WTC11 (cell line): ENCODE data around the gene PPARD. TPM values are rescaled to one million over a fixed set of nuclear protein-coding genes. Genes with fewer than 3 reads are reported as not detected.
A peak's percentile ranks its signal among the peaks of the same experiment; 100 is the strongest.

ENCODE experiments used
- AFF4 ChIP-seq: sonication (generic); formaldehyde crosslinking; IDR thresholded peaks from 2 replicates; pipeline ENCODE4 v1.8.1; 2023; ENCODE audit warnings: mild to moderate bottlenecking, missing genetic modification reagents, borderline replicate concordance
- ATF6 ChIP-seq: sonication (generic); formaldehyde crosslinking; IDR thresholded peaks from 2 replicates; pipeline ENCODE4 v1.8.1; 2023; ENCODE audit warnings: mild to moderate bottlenecking, missing genetic modification reagents
- CREM ChIP-seq: sonication (generic); formaldehyde crosslinking; IDR thresholded peaks from 2 replicates; pipeline ENCODE4 v1.8.1; 2022; ENCODE audit warnings: mild to moderate bottlenecking, missing genetic modification reagents, moderate library complexity
- CTCF ChIP-seq: fragments of 200-600 bp; IDR thresholded peaks from 2 replicates; pipeline ENCODE4 v1.8.0; 2022; ENCODE audit warnings: antibody characterized with exemption
- ELF4 ChIP-seq: sonication (generic); formaldehyde crosslinking; IDR thresholded peaks from 2 replicates; pipeline ENCODE4 v1.8.1; 2022; ENCODE audit warnings: low read depth, mild to moderate bottlenecking, moderate library complexity, missing genetic modification reagents
- ETV6 ChIP-seq: sonication (generic); formaldehyde crosslinking; IDR thresholded peaks from 2 replicates; pipeline ENCODE4 v1.8.1; 2022; ENCODE audit warnings: mild to moderate bottlenecking, missing genetic modification reagents
- FOXP1 ChIP-seq: sonication (generic); formaldehyde crosslinking; IDR thresholded peaks from 2 replicates; pipeline ENCODE4 v1.8.0; 2022; ENCODE audit warnings: missing genetic modification reagents, mild to moderate bottlenecking, moderate library complexity, borderline replicate concordance
- MYBL2 ChIP-seq: sonication (generic); formaldehyde crosslinking; IDR thresholded peaks from 2 replicates; pipeline ENCODE4 v1.8.1; 2023; ENCODE audit warnings: mild to moderate bottlenecking, moderate library complexity, missing genetic modification reagents
- NFYB ChIP-seq: sonication (generic); formaldehyde crosslinking; conservative IDR thresholded peaks from 2 replicates; pipeline ENCODE4 v1.8.0; 2022; ENCODE audit warnings: low read depth, missing genetic modification reagents
- NR1H2 ChIP-seq: sonication (generic); formaldehyde crosslinking; IDR thresholded peaks from 2 replicates; pipeline ENCODE4 v1.9.0; 2021; ENCODE audit warnings: mild to moderate bottlenecking, moderate library complexity, missing genetic modification reagents
- PRRX2 ChIP-seq: fragments of 250-450 bp; sonication (Bioruptor Pico); IDR thresholded peaks from 2 replicates; pipeline ENCODE4 v1.8.0; 2021; ENCODE audit warnings: mild to moderate bottlenecking
- RELA ChIP-seq: sonication (generic); formaldehyde crosslinking; IDR thresholded peaks from 2 replicates; pipeline ENCODE4 v1.8.1; 2022; ENCODE audit warnings: missing genetic modification reagents, mild to moderate bottlenecking, borderline replicate concordance
- SMAD3 ChIP-seq: sonication (generic); formaldehyde crosslinking; IDR thresholded peaks from 2 replicates; pipeline ENCODE4 v1.8.0; 2022; ENCODE audit warnings: missing genetic modification reagents, mild to moderate bottlenecking, borderline replicate concordance
- SP1 ChIP-seq: sonication (generic); formaldehyde crosslinking; conservative IDR thresholded peaks from 2 replicates; pipeline ENCODE4 v1.8.1; 2022; ENCODE audit warnings: missing genetic modification reagents
- TEAD1 ChIP-seq: sonication (generic); formaldehyde crosslinking; IDR thresholded peaks from 2 replicates; pipeline ENCODE4 v1.8.0; 2022; ENCODE audit warnings: mild to moderate bottlenecking, missing genetic modification reagents
- ZNF121 ChIP-seq: sonication (generic); formaldehyde crosslinking; IDR thresholded peaks from 2 replicates; pipeline ENCODE4 v1.8.0; 2023; ENCODE audit warnings: missing genetic modification reagents
- total RNA-seq: library from RNA; stranded (reverse); gene quantifications from 3 replicates; pipeline ENCODE4 v1.2.3, GENCODE V29; 2021
- TF ChIP-seq, protein P1 (sequence below): sonication (generic); formaldehyde crosslinking; IDR thresholded peaks from 2 replicates; pipeline ENCODE4 v1.8.0; 2022; ENCODE audit warnings: mild to moderate bottlenecking, missing genetic modification reagents
- TF ChIP-seq, protein P2 (sequence below): sonication (generic); formaldehyde crosslinking; IDR thresholded peaks from 2 replicates; pipeline ENCODE4 v1.8.0; 2023; ENCODE audit warnings: mild to moderate bottlenecking, missing genetic modification reagents
- TF ChIP-seq, protein P3 (sequence below): sonication (generic); formaldehyde crosslinking; IDR thresholded peaks from 2 replicates; pipeline ENCODE4 v1.8.0; 2022; ENCODE audit warnings: mild to moderate bottlenecking, missing genetic modification reagents
- TF ChIP-seq, protein P4 (sequence below): sonication (generic); formaldehyde crosslinking; IDR thresholded peaks from 2 replicates; pipeline ENCODE4 v1.8.0; 2023; ENCODE audit warnings: missing genetic modification reagents
- TF ChIP-seq, protein P5 (sequence below): fragments of 250-450 bp; sonication (Bioruptor Pico); IDR thresholded peaks from 2 replicates; pipeline ENCODE4 v2.1.2; 2022; ENCODE audit warnings: mild to moderate bottlenecking, moderate library complexity

PPARD gene
- total RNA-seq, 1 experiment from 2014 or later: 14.7 TPM

GRCh38 chr6:35297601-35298481 lies 44.5 kb upstream of the PPARD start, which contains the start of gene DEF6 (continued):
- TF ChIP-seq CTCF (no peak; the same call in 1 of the 2 replicates), NR1H2 (CRISPR knock-in tag) (no peak), NFYB (CRISPR knock-in tag) (no peak), ZNF121 (CRISPR knock-in tag) (no peak; the same call in 1 of the 2 replicates), RELA (0 out of 2 replicates have a peak, but pooled peaks have one; percentile 35), ATF6 (CRISPR knock-in tag) (no peak), MYBL2 (CRISPR knock-in tag) (peak; percentile 77; the same call in 1 of the 2 replicates), CREM (CRISPR knock-in tag) (peak; percentile 45; the same call in 1 of the 2 replicates), FOXP1 (peak; percentile 71; the same call in 1 of the 2 replicates), ETV6 (CRISPR knock-in tag) (peak; percentile 80), TEAD1 (CRISPR knock-in tag) (peak; percentile 36; the same call in 1 of the 2 replicates), SP1 (CRISPR knock-in tag) (peak; percentile 77), AFF4 (CRISPR knock-in tag) (no peak), SMAD3 (CRISPR knock-in tag) (0 out of 2 replicates have a peak, but pooled peaks have one; percentile 52), PRRX2 (CRISPR knock-in tag) (no peak), ELF4 (CRISPR knock-in tag) (no peak)
- TF ChIP-seq, protein P1, sequence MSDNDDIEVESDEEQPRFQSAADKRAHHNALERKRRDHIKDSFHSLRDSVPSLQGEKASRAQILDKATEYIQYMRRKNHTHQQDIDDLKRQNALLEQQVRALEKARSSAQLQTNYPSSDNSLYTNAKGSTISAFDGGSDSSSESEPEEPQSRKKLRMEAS: peak; percentile 87
- TF ChIP-seq, protein P2, sequence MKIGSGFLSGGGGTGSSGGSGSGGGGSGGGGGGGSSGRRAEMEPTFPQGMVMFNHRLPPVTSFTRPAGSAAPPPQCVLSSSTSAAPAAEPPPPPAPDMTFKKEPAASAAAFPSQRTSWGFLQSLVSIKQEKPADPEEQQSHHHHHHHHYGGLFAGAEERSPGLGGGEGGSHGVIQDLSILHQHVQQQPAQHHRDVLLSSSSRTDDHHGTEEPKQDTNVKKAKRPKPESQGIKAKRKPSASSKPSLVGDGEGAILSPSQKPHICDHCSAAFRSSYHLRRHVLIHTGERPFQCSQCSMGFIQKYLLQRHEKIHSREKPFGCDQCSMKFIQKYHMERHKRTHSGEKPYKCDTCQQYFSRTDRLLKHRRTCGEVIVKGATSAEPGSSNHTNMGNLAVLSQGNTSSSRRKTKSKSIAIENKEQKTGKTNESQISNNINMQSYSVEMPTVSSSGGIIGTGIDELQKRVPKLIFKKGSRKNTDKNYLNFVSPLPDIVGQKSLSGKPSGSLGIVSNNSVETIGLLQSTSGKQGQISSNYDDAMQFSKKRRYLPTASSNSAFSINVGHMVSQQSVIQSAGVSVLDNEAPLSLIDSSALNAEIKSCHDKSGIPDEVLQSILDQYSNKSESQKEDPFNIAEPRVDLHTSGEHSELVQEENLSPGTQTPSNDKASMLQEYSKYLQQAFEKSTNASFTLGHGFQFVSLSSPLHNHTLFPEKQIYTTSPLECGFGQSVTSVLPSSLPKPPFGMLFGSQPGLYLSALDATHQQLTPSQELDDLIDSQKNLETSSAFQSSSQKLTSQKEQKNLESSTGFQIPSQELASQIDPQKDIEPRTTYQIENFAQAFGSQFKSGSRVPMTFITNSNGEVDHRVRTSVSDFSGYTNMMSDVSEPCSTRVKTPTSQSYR (CRISPR knock-in tag): no peak
- TF ChIP-seq, protein P3, sequence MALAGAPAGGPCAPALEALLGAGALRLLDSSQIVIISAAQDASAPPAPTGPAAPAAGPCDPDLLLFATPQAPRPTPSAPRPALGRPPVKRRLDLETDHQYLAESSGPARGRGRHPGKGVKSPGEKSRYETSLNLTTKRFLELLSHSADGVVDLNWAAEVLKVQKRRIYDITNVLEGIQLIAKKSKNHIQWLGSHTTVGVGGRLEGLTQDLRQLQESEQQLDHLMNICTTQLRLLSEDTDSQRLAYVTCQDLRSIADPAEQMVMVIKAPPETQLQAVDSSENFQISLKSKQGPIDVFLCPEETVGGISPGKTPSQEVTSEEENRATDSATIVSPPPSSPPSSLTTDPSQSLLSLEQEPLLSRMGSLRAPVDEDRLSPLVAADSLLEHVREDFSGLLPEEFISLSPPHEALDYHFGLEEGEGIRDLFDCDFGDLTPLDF: 0 out of 2 replicates have a peak, but pooled peaks have one; percentile 42
- TF ChIP-seq, protein P4, sequence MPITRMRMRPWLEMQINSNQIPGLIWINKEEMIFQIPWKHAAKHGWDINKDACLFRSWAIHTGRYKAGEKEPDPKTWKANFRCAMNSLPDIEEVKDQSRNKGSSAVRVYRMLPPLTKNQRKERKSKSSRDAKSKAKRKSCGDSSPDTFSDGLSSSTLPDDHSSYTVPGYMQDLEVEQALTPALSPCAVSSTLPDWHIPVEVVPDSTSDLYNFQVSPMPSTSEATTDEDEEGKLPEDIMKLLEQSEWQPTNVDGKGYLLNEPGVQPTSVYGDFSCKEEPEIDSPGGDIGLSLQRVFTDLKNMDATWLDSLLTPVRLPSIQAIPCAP: peak; percentile 80; the same call in 1 of the 2 replicates
- TF ChIP-seq, protein P5, sequence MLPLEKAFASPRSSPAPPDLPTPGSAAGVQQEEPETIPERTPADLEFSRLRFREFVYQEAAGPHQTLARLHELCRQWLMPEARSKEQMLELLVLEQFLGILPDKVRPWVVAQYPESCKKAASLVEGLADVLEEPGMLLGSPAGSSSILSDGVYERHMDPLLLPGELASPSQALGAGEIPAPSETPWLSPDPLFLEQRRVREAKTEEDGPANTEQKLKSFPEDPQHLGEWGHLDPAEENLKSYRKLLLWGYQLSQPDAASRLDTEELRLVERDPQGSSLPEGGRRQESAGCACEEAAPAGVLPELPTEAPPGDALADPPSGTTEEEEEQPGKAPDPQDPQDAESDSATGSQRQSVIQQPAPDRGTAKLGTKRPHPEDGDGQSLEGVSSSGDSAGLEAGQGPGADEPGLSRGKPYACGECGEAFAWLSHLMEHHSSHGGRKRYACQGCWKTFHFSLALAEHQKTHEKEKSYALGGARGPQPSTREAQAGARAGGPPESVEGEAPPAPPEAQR (CRISPR knock-in tag): no peak
